CD14-positive monocyte (primary cell): ENCODE data around the gene KRT23. TPM values are rescaled to one million over a fixed set of nuclear protein-coding genes. Genes with fewer than 3 reads are reported as not detected.

ENCODE experiments used
- DNase-seq, 3 donors: peaks; one replicate each; pipeline ENCODE4 v3.0.0-alpha.2; 2011 to 2022
- H2AFZ ChIP-seq: 2 replicates; pipeline ENCODE4 v1.6.0; 2012; ENCODE audit warnings: mild to moderate bottlenecking, low read depth, low read length, inconsistent platforms; ENCODE audit not compliant: insufficient read depth, poor library complexity, severe bottlenecking
- H3K27ac ChIP-seq, 2 donors: 1 replicate in 1 of 2; 2 replicates in 1 of 2; pipeline ENCODE4 v1.5.1; 2012 to 2013; ENCODE audit warnings: low read length in 2 of 2, control low read depth in 1 of 2, inconsistent platforms in 1 of 2, low read depth in 1 of 2, mild to moderate bottlenecking in 1 of 2
- H3K27me3 ChIP-seq, 2 donors: one replicate each; pipeline versions ENCODE4 v1.6.0 to v1.6.1; 2011 to 2013; ENCODE audit warnings: low read length in 2 of 2; ENCODE audit not compliant: control insufficient read depth in 2 of 2, insufficient read depth in 2 of 2
- H3K36me3 ChIP-seq, 2 donors: replicated peaks in 1 of 2; 1 replicate in 1 of 2; 2 replicates in 1 of 2; pipeline versions ENCODE4 v1.5.1 to v1.6.1; 2012 to 2013; ENCODE audit warnings: low read length in 2 of 2, control low read depth in 1 of 2, inconsistent platforms in 1 of 2, mild to moderate bottlenecking in 1 of 2; ENCODE audit not compliant: insufficient read depth in 2 of 2, control insufficient read depth in 1 of 2
- H3K4me1 ChIP-seq, 2 donors: 1 replicate in 1 of 2; 2 replicates in 1 of 2; pipeline versions ENCODE4 v1.5.1 to v1.6.1; 2012 to 2013; ENCODE audit warnings: low read length in 2 of 2, control low read depth in 1 of 2, inconsistent platforms in 1 of 2, mild to moderate bottlenecking in 1 of 2, moderate library complexity in 1 of 2; ENCODE audit not compliant: insufficient read depth in 2 of 2, control insufficient read depth in 1 of 2
- H3K4me2 ChIP-seq: replicated peaks from 2 replicates; pipeline ENCODE3; 2012; ENCODE audit warnings: low read length, moderate library complexity, mild to moderate bottlenecking; ENCODE audit not compliant: poor library complexity, severe bottlenecking; ENCODE audit errors: extremely low read depth
- H3K4me3 ChIP-seq, 3 experiments: fragments of 200-600 bp in 1 of 3; sonication (generic) in 1 of 3; replicated peaks in 1 of 3; 1 replicate in 2 of 3; 2 replicates in 1 of 3; pipeline ENCODE4 v1.5.1; 2011 to 2013; ENCODE audit warnings: low read length in 3 of 3, mild to moderate bottlenecking in 3 of 3, control low read depth in 2 of 3, low read depth in 2 of 3, inconsistent platforms in 1 of 3, moderate library complexity in 1 of 3
- H3K79me2 ChIP-seq: 2 replicates; pipeline ENCODE4 v1.6.0; 2012; ENCODE audit warnings: mild to moderate bottlenecking, control low read depth, inconsistent platforms, low read length, moderate library complexity; ENCODE audit not compliant: insufficient read depth
- H3K9ac ChIP-seq: 2 replicates; pipeline ENCODE4 v1.6.0; 2017; ENCODE audit warnings: low read length, mild to moderate bottlenecking; ENCODE audit not compliant: insufficient read depth, poor library complexity, severe bottlenecking
- H3K9me3 ChIP-seq, 2 donors: replicated peaks in 1 of 2; 1 replicate in 1 of 2; 2 replicates in 1 of 2; pipeline versions ENCODE4 v1.5.1 to v1.6.1; 2012 to 2013; ENCODE audit warnings: low read length in 2 of 2, control low read depth in 1 of 2; ENCODE audit not compliant: control insufficient read depth in 1 of 2, insufficient read depth in 1 of 2
- H4K20me1 ChIP-seq: 2 replicates; pipeline ENCODE4 v1.6.0; 2012; ENCODE audit warnings: mild to moderate bottlenecking, low read length, control low read depth, moderate library complexity; ENCODE audit not compliant: insufficient read depth
- H3K27ac Mint-ChIP-seq, 7 donors: one replicate each; pipeline ENCODE4 v1.8.0; 2020; ENCODE audit warnings: mild to moderate bottlenecking in 7 of 7, mixed read lengths in 7 of 7, moderate library complexity in 6 of 7, inconsistent platforms in 2 of 7
- H3K27me3 Mint-ChIP-seq, 3 donors: one replicate each; pipeline ENCODE4 v1.8.0; 2021 to 2022; ENCODE audit warnings: low read depth in 3 of 3, mild to moderate bottlenecking in 3 of 3, mixed read lengths in 3 of 3, moderate library complexity in 3 of 3, inconsistent platforms in 1 of 3
- H3K36me3 Mint-ChIP-seq, 2 donors: one replicate each; pipeline ENCODE4 v1.8.0; 2020; ENCODE audit warnings: mixed read lengths in 2 of 2, inconsistent platforms in 1 of 2, mild to moderate bottlenecking in 1 of 2
- H3K4me1 Mint-ChIP-seq: one replicate; pipeline ENCODE4 v1.8.0; 2020; ENCODE audit warnings: mild to moderate bottlenecking, mixed read lengths
- H3K4me3 Mint-ChIP-seq, 2 donors: one replicate each; pipeline ENCODE4 v1.8.0; 2020; ENCODE audit warnings: mild to moderate bottlenecking in 2 of 2, mixed read lengths in 2 of 2, moderate library complexity in 1 of 2
- H3K9me3 Mint-ChIP-seq, 7 donors: one replicate each; pipeline ENCODE4 v1.8.0; 2020 to 2022; ENCODE audit warnings: mixed read lengths in 7 of 7, mild to moderate bottlenecking in 6 of 7, moderate library complexity in 6 of 7, inconsistent platforms in 2 of 7
- CTCF ChIP-seq: fragments of 200-600 bp; IDR thresholded peaks from one replicate; pipeline ENCODE4 v1.8.0; 2022; ENCODE audit warnings: antibody characterized with exemption, mild to moderate bottlenecking
- WGBS: methylation state at CpG from one replicate; pipeline ENCODE4 v1.1.5; 2013; ENCODE audit warnings: missing lambda C conversion rate; ENCODE audit not compliant: insufficient coverage; 5-methylcytosine and 5-hydroxymethylcytosine counted together
- intact Hi-C, 2 donors: fragments of 100-400 bp; cut with micrococcal nuclease; formaldehyde crosslinking; loops; one replicate each; pipeline versions ENCODE4 v1.15.0 to v1.15.1; 2023
- polyA plus RNA-seq, 3 donors: library from polyadenylated mRNA; depleted of rRNA in 1 of 3; unstranded in 2 of 3; stranded (reverse) in 1 of 3; fragments of 300-500 nt in 2 of 3; fragments of >200 nt in 1 of 3; fragmentation: Illumina TruSeq in 2 of 3; gene quantifications; 1 replicate in 2 of 3; 2 replicates in 1 of 3; pipeline ENCODE4 v1.2.3, GENCODE V29; 2012 to 2021

KRT23 gene
- polyA plus RNA-seq, 3 donors = 1.7 to 7.6 (median 3.6) TPM

DNA sequence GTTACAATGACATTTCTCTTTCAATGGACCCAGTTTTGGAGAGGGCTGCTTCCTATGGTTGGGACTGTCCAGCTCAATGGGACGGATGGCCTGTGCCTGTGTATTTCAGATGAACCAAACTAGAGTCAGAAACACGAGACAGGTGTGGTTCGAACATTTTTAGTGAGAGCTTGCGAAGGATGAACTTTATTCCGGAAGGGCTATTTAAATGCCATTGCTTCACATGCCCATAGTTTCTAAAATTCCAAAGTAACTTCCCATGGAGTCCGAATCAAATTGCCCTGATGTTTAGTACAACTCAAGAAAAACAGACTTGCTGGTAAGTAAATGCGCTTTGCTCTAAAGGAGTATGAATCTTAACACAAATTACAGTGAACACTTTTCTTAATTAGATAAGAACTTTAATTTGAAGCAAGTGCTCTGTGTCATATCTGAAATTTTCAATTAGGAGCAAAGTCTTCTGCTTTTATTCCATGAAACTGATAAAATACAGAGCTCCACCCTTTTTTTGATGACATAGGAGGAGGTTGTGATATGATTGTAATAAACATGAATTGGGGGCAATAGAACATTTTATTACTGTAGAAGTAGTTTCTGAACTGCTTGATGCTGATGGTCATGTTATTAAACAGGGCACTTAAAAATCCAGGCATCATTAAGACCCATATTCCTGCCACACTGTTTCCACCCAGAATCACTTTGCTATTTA lies 53.7 kb downstream of the KRT23 start:
- no peaks in the 10 kb centered on the region for H4K20me1 ChIP-seq
- no peaks in the 10 kb centered on the region for H3K36me3 ChIP-seq
- H3K27me3 ChIP-seq = peaks cover 8 to 14% of the 10 kb centered on the region in 2 donors
- Mint-ChIP-seq H3K4me1 (no peaks in the 10 kb centered on the region), H3K9me3 (peaks cover 0 to 2% (median 0%) of the 10 kb centered on the region in 7 donors), H3K27me3 (peaks cover 11 to 31% (median 15%) of the 10 kb centered on the region in 3 donors), H3K4me3 (no peak overlapping the region), H3K27ac (no peak overlapping the region), H3K36me3 (no peaks in the 10 kb centered on the region)
- no peak overlapping the region for H3K9ac ChIP-seq
- H3K4me2 ChIP-seq = no peak overlapping the region
- no peaks in the 10 kb centered on the region for H3K4me1 ChIP-seq
- TF ChIP-seq CTCF = no peak
- intact Hi-C loops = no loop called here
- H3K4me3 ChIP-seq = no peak overlapping the region
- 91% methylated on average over 4 of the region's 7 CpGs for WGBS
- no peak for DNase-seq
- H2AFZ ChIP-seq = no peak overlapping the region
- no peaks in the 10 kb centered on the region for H3K79me2 ChIP-seq
- H3K27ac ChIP-seq = no peak overlapping the region
- H3K9me3 ChIP-seq = no peaks in the 10 kb centered on the region

GRCh38 chr17:40883031-40883430 lies 54.4 kb downstream of the KRT23 start:
- Mint-ChIP-seq H3K4me1 (no peaks in the 10 kb centered on the region), H3K9me3 (peaks cover 0 to 2% (median 0%) of the 10 kb centered on the region in 7 donors), H3K4me3 (peak overlapping the region in 1 of 2 donors; percentile 31), H3K27ac (no peak overlapping the region), H3K27me3 (peaks cover 9 to 25% (median 11%) of the 10 kb centered on the region in 3 donors), H3K36me3 (no peaks in the 10 kb centered on the region)
- H3K9ac ChIP-seq = no peak overlapping the region
- H3K36me3 ChIP-seq = no peaks in the 10 kb centered on the region
- H3K27me3 ChIP-seq = peaks cover 3 to 14% of the 10 kb centered on the region in 2 donors
- no peak for DNase-seq
- no peak overlapping the region for H2AFZ ChIP-seq
- no peaks in the 10 kb centered on the region for H4K20me1 ChIP-seq
- H3K4me3 ChIP-seq = no peak overlapping the region
- TF ChIP-seq CTCF = no peak
- no peaks in the 10 kb centered on the region for H3K4me1 ChIP-seq
- WGBS = 100% methylated on average over 1 of the region's 1 CpG
- no peaks in the 10 kb centered on the region for H3K79me2 ChIP-seq
- no peak overlapping the region for H3K4me2 ChIP-seq
- no peak overlapping the region for H3K27ac ChIP-seq
- no peaks in the 10 kb centered on the region for H3K9me3 ChIP-seq
- intact Hi-C loops = no loop called here
